ENCODE measurements around the gene VIL1.

DNA sequence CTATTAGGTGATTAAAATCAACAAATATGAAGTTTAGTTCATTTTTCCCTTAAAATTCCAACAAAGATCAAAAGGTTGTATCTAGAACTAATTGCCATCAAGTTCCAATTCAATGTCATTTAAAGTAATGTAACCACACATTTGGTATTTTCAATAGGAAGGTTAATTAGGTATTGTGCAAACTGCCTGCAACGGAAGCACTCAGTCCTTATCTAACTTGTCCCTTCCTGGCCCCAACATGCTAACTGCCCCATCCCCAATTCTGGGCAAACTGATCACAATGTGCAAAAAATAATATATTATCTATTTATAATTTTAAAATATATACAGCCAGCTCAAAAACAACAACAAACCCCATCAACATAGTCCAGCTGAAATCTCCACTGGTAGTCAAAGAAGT, 33.2 kb downstream of the VIL1 start:
- TF ChIP-seq EZH2phosphoT487 (conservative IDR thresholded peaks at IDR 0.05; ENCODE audit: low read length), result no peak
- TF ChIP-seq, protein P1, sequence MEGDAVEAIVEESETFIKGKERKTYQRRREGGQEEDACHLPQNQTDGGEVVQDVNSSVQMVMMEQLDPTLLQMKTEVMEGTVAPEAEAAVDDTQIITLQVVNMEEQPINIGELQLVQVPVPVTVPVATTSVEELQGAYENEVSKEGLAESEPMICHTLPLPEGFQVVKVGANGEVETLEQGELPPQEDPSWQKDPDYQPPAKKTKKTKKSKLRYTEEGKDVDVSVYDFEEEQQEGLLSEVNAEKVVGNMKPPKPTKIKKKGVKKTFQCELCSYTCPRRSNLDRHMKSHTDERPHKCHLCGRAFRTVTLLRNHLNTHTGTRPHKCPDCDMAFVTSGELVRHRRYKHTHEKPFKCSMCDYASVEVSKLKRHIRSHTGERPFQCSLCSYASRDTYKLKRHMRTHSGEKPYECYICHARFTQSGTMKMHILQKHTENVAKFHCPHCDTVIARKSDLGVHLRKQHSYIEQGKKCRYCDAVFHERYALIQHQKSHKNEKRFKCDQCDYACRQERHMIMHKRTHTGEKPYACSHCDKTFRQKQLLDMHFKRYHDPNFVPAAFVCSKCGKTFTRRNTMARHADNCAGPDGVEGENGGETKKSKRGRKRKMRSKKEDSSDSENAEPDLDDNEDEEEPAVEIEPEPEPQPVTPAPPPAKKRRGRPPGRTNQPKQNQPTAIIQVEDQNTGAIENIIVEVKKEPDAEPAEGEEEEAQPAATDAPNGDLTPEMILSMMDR (IDR thresholded peaks at IDR 0.05; ENCODE audit: insufficient read depth, low read length, poor library complexity, severe bottlenecking), result no peak

All from SU-DHL-6 (cell line).